ENCODE data around the gene CALML5.

Gene CALML5

DNA sequence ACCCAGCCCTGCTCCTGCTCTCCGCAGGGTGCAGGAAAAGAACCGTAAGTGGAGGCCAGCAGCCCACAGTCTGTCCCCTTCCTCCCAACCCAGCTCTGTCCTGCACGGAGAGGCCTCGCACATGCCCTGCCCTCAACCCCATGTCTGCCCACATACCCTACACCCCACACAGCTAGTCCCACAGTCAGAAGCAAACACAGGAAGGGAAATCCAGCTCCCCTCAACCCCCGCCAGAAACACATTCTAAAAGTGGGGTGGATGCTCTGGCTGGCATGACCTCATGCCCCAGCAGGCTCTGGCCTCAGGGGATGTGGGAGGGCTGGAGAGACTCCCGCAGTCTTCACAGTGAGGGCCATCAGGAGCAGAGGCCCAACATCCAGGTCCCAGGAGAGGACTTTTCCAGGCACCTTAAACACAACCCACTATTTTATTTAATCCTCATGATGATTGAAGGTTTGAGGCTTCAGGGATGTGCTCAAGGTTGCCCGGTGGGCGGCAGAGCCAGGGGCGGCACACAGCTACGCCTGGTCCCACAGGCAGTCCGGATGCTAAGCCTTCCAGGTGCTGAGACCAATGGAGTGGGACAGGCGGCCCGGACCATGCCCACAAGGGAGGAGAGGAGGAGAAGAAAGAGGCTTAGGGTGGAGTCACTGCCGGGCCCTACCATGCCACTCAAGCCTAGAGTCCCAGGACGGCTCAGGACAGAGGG is 29.9 kb downstream of the CALML5 start:
- Histone ChIP-seq H3K4me3 (ENCODE audit: low read length) (no peak overlapping the region), H3K36me3 (ENCODE audit: insufficient read depth, low read depth, low read length) (no peaks in the 10 kb centered on the region), H3K4me1 (ENCODE audit: insufficient read depth, low read length) (peaks cover 20% of the 10 kb centered on the region; the same call in 1 of the 2 replicates), H3K27ac (ENCODE audit: low read length) (no peak overlapping the region), H3K9me3 (ENCODE audit: insufficient read depth, low read depth, low read length) (0 out of 2 replicates have a peak, but pooled peaks cover 6% of the 10 kb centered on the region), H3K9ac (ENCODE audit: low read depth, low read length) (no peak overlapping the region), H3K27me3 (ENCODE audit: insufficient read depth, low read length) (no peaks in the 10 kb centered on the region)

GRCh38 chr10:5468262-5469106 is 30.9 kb downstream of the CALML5 start:
- Histone ChIP-seq H3K9me3 (ENCODE audit: insufficient read depth, low read depth, low read length) (0 out of 2 replicates have a peak, but pooled peaks cover 6% of the 10 kb centered on the region), H3K4me1 (ENCODE audit: insufficient read depth, low read length) (peaks cover 20% of the 10 kb centered on the region; the same call in 1 of the 2 replicates), H3K27ac (ENCODE audit: low read length) (no peak overlapping the region), H3K9ac (ENCODE audit: low read depth, low read length) (no peak overlapping the region), H3K4me3 (ENCODE audit: low read length) (no peak overlapping the region), H3K36me3 (ENCODE audit: insufficient read depth, low read depth, low read length) (no peaks in the 10 kb centered on the region), H3K27me3 (ENCODE audit: insufficient read depth, low read length) (no peaks in the 10 kb centered on the region)

- Histone ChIP-seq H3K27ac (ENCODE audit: low read length) (no peak overlapping the region), H3K36me3 (ENCODE audit: insufficient read depth, low read depth, low read length) (no peaks in the 10 kb centered on the region), H3K4me1 (ENCODE audit: insufficient read depth, low read length) (peaks cover 20% of the 10 kb centered on the region; the same call in 1 of the 2 replicates), H3K9me3 (ENCODE audit: insufficient read depth, low read depth, low read length) (0 out of 2 replicates have a peak, but pooled peaks cover 6% of the 10 kb centered on the region), H3K4me3 (ENCODE audit: low read length) (no peak overlapping the region), H3K9ac (ENCODE audit: low read depth, low read length) (peak overlapping the region; percentile 87; the same call in 1 of the 2 replicates), H3K27me3 (ENCODE audit: insufficient read depth, low read length) (no peaks in the 10 kb centered on the region)
Measured at GRCh38 chr10:5467634-5468255, 31.6 kb downstream of the CALML5 start.

GRCh38 chr10:5467207-5467535 is 32.2 kb downstream of the CALML5 start:
- Histone ChIP-seq H3K27me3 (ENCODE audit: insufficient read depth, low read length) (no peaks in the 10 kb centered on the region), H3K4me1 (ENCODE audit: insufficient read depth, low read length) (peaks cover 20% of the 10 kb centered on the region; the same call in 1 of the 2 replicates), H3K36me3 (ENCODE audit: insufficient read depth, low read depth, low read length) (peaks cover 3% of the 10 kb centered on the region; the same call in 1 of the 2 replicates), H3K4me3 (ENCODE audit: low read length) (no peak overlapping the region), H3K9ac (ENCODE audit: low read depth, low read length) (peak overlapping the region; percentile 87; the same call in 1 of the 2 replicates), H3K27ac (ENCODE audit: low read length) (peak overlapping the region; percentile 80), H3K9me3 (ENCODE audit: insufficient read depth, low read depth, low read length) (0 out of 2 replicates have a peak, but pooled peaks cover 6% of the 10 kb centered on the region)

DNA sequence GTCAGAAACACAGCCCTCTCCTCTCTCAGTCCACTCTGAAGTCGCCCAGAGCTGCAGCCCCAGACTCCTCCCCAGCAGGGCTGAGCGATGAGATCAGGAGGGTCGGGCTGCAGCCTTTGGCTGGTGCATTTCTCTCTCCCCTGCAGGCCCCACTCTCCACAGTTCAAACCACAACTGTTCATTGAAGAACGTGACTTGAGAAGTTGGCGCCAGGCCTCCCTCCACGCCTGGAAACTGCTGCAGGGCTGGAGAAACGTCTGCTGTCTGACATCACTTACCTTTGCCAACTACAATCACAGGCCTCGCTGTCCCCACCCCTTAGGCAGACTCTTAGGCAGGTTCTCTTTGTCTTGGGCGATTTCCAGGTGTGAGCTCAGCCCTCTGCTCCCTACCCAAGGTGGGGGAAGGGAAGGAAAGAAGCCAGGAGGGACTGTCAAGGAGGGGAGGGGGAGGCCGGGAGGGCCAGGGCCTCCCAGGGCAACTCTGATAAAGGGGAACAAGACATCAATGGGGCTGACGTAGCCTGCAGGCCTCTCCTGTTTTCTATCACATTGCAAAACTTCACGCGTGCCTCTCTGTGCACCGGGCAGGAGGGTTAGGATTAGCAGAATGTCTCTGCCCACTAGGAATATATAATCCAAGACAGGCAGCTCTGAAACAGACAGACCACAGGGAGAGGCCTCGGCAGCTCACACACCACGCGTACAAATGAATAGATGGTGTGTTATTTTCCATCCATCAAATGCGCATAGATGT is 32.7 kb downstream of the CALML5 start:
- Histone ChIP-seq H3K27ac (ENCODE audit: low read length) (peak overlapping the region; percentile 80), H3K27me3 (ENCODE audit: insufficient read depth, low read length) (no peaks in the 10 kb centered on the region), H3K4me1 (ENCODE audit: insufficient read depth, low read length) (peaks cover 20% of the 10 kb centered on the region; the same call in 1 of the 2 replicates), H3K9ac (ENCODE audit: low read depth, low read length) (peak overlapping the region; percentile 87), H3K4me3 (ENCODE audit: low read length) (peak overlapping the region; percentile 10; the same call in 1 of the 2 replicates), H3K36me3 (ENCODE audit: insufficient read depth, low read depth, low read length) (peaks cover 5% of the 10 kb centered on the region; the same call in 1 of the 2 replicates), H3K9me3 (ENCODE audit: insufficient read depth, low read depth, low read length) (0 out of 2 replicates have a peak, but pooled peaks cover 6% of the 10 kb centered on the region)

- Histone ChIP-seq H3K36me3 (ENCODE audit: insufficient read depth, low read depth, low read length) (peaks cover 11% of the 10 kb centered on the region), H3K27ac (ENCODE audit: low read length) (peak overlapping the region; percentile 80), H3K9ac (ENCODE audit: low read depth, low read length) (peak overlapping the region; percentile 87), H3K4me1 (ENCODE audit: insufficient read depth, low read length) (peaks cover 20% of the 10 kb centered on the region; the same call in 1 of the 2 replicates), H3K9me3 (ENCODE audit: insufficient read depth, low read depth, low read length) (0 out of 2 replicates have a peak, but pooled peaks cover 6% of the 10 kb centered on the region), H3K27me3 (ENCODE audit: insufficient read depth, low read length) (no peaks in the 10 kb centered on the region), H3K4me3 (ENCODE audit: low read length) (peak overlapping the region; percentile 10; the same call in 1 of the 2 replicates)
Measured at GRCh38 chr10:5465976-5466450, 33.4 kb downstream of the CALML5 start.

DNA sequence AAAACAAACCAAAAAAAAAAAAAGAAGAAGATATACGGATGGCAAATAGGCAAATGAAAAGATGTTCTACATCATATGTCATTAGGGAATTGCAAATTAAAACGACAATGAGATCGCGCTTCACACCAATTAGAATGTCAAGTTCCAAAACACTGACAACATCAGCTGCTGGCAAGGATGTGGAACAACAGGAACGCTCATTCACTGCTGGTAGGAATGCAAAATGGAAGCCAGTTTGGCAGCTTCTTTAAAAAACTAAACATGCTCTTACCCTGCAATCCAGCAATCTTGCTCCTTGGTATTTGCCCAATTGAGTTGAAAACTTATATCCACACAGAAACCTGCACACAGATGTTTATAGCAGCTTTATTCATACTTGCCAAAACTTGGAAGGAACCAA is 34.8 kb downstream of the CALML5 start:
- Histone ChIP-seq H3K4me3 (ENCODE audit: low read length) (no peak overlapping the region), H3K27ac (ENCODE audit: low read length) (no peak overlapping the region), H3K36me3 (ENCODE audit: insufficient read depth, low read depth, low read length) (peaks cover 24% of the 10 kb centered on the region), H3K9me3 (ENCODE audit: insufficient read depth, low read depth, low read length) (0 out of 2 replicates have a peak, but pooled peaks cover 6% of the 10 kb centered on the region), H3K4me1 (ENCODE audit: insufficient read depth, low read length) (peaks cover 20% of the 10 kb centered on the region; the same call in 1 of the 2 replicates), H3K9ac (ENCODE audit: low read depth, low read length) (no peak overlapping the region), H3K27me3 (ENCODE audit: insufficient read depth, low read length) (no peaks in the 10 kb centered on the region)

DNA sequence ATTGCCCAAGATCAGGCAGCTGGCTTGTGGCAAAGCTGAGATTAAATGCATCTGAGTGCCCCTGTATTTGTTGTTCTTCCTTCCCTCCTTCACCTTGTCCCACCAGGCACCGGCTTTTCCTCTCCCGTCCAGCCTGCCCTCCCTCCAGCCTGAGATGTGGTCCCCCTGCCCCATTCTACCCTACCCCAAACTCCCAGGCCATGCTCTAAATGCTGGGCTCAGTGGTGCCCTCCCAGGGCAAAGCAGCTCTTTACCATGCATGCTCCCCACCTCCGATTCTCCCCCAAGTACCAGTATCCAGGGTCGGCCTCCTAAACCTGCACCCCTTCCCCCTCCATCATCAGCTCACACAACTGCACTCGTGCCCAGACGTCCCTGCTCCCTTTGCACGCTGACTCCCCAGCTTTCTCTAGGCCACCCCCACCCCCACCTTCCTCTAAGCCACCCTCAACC is 36.5 kb downstream of the CALML5 start:
- H3K9ac ChIP-seq (ENCODE audit: low read depth, low read length): no peak overlapping the region
- H3K27me3 ChIP-seq (ENCODE audit: insufficient read depth, low read length): no peaks in the 10 kb centered on the region
- no peak overlapping the region for H3K27ac ChIP-seq (ENCODE audit: low read length)
- H3K36me3 ChIP-seq (ENCODE audit: insufficient read depth, low read depth, low read length): peaks cover 41% of the 10 kb centered on the region
- H3K9me3 ChIP-seq (ENCODE audit: insufficient read depth, low read depth, low read length): 0 out of 2 replicates have a peak, but pooled peaks cover under 1% of the 10 kb centered on the region
- peaks cover 20% of the 10 kb centered on the region; the same call in 1 of the 2 replicates for H3K4me1 ChIP-seq (ENCODE audit: insufficient read depth, low read length)
- H3K4me3 ChIP-seq (ENCODE audit: low read length): no peak overlapping the region

DNA sequence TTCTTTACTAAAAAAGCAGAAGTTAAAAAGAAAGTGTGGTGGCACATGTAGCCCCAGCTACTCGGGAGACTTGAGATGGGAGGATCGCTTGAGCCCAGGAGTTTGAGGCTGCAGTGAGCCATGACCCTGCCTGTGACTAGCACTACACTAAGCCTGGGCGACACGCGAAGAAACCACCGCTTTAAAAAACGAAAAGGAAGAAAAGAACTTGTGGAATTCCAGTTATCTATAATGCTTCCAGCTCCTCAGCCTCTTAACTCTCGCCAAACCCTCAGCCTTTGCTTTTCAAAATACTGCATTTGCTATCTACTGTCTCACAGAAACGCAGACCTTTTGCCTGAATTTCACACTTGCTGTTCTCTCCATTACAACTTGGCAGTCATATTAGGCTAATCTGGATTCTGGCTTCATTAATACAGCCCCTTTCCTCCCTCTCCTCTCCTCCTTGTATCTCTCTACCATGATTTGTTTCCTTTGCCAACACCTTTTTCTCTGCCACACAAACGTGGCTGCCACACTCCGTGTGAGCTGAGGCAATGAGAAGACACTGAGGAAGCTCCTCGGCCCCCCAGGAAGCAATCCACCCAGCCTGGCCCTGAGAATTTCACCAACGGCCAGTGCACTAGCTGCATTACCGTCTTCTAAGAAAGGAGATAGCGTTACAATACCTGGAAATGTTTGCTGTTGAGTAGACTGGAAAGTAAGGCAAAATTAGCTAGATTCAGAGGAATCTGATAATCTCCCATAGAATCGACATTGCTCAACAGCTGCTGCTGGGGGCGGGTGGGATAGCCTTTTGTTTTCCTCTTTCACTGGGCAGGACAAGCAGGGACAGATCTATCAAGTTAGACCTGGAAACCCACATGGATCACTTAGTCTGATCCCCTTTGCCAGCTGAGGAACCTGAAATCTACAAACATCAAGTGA is 37.2 kb downstream of the CALML5 start:
- Histone ChIP-seq H3K9ac (ENCODE audit: low read depth, low read length) (no peak overlapping the region), H3K4me3 (ENCODE audit: low read length) (no peak overlapping the region), H3K36me3 (ENCODE audit: insufficient read depth, low read depth, low read length) (peaks cover 48% of the 10 kb centered on the region), H3K4me1 (ENCODE audit: insufficient read depth, low read length) (peaks cover 17% of the 10 kb centered on the region; the same call in 1 of the 2 replicates), H3K27me3 (ENCODE audit: insufficient read depth, low read length) (no peaks in the 10 kb centered on the region), H3K27ac (ENCODE audit: low read length) (no peak overlapping the region), H3K9me3 (ENCODE audit: insufficient read depth, low read depth, low read length) (no peaks in the 10 kb centered on the region)

DNA sequence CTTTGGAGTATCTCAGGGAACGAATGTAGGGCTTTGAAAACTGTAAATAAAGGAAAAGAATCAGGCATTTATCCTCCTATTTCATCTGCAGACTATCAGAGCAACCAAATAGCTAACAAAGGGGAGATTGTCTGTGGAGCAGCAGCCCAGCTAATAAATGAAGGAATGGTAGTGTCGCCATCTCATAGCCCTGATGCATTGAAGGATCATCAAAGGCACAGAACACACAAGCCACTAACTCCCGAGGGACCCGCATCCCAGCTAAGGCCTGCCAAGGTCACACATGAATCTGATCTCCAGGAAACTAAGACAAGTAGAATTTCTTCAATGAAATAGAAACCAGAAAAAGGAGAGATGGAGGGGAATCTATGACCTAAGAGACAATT is 38.2 kb downstream of the CALML5 start:
- Histone ChIP-seq H3K27me3 (ENCODE audit: insufficient read depth, low read length) (no peaks in the 10 kb centered on the region), H3K36me3 (ENCODE audit: insufficient read depth, low read depth, low read length) (peaks cover 58% of the 10 kb centered on the region), H3K9me3 (ENCODE audit: insufficient read depth, low read depth, low read length) (no peaks in the 10 kb centered on the region), H3K9ac (ENCODE audit: low read depth, low read length) (no peak overlapping the region), H3K4me1 (ENCODE audit: insufficient read depth, low read length) (peaks cover 8% of the 10 kb centered on the region; the same call in 1 of the 2 replicates), H3K27ac (ENCODE audit: low read length) (no peak overlapping the region), H3K4me3 (ENCODE audit: low read length) (no peak overlapping the region)
